Ascending aorta (tissue), 2 donors: ENCODE measurements around the gene RNF7. TPM values are rescaled to one million over a fixed set of nuclear protein-coding genes. Genes with fewer than 3 reads are reported as not detected.
"Not testable (repeated sequence)": the region's sequence is repeated elsewhere in the genome, so short reads cannot be mapped to it uniquely, and the experiment has no call there.

Experiments
- DNase-seq, 2 donors: peaks; one replicate each; pipeline ENCODE4 v3.0.0-alpha.2; 2019; ENCODE audit warnings: low spot score in 2 of 2
- H3K27ac ChIP-seq, 2 donors: fragments of 200-600 bp; sonication (generic); one replicate each; pipeline ENCODE4 v1.5.1; 2016 to 2017; ENCODE audit warnings: mild to moderate bottlenecking in 1 of 2
- H3K27me3 ChIP-seq: fragments of 200-600 bp; sonication (generic); one replicate; pipeline ENCODE4 v1.5.1; 2017
- H3K36me3 ChIP-seq, 2 donors: fragments of 200-600 bp; sonication (generic); one replicate each; pipeline ENCODE4 v1.5.1; 2016
- H3K4me1 ChIP-seq, 2 donors: fragments of 200-600 bp; sonication (generic); one replicate each; pipeline ENCODE4 v1.5.1; 2016 to 2017; ENCODE audit warnings: mild to moderate bottlenecking in 1 of 2
- H3K4me3 ChIP-seq, 2 donors: fragments of 200-600 bp; sonication (generic); one replicate each; pipeline ENCODE4 v1.5.1; 2016 to 2017; ENCODE audit warnings: mild to moderate bottlenecking in 1 of 2
- H3K9me3 ChIP-seq, 2 donors: fragments of 200-600 bp; sonication (generic); one replicate each; pipeline ENCODE4 v1.5.1; 2016
- intact Hi-C: fragments of 100-400 bp; cut with DNase I; formaldehyde crosslinking; loops from one replicate; pipeline ENCODE4 v1.15.1; 2023
- total RNA-seq: library from RNA; depleted of rRNA; stranded (reverse); fragments of >200 nt; gene quantifications from one replicate; pipeline ENCODE4 v1.1.0, GENCODE V29; 2016
- TF ChIP-seq, protein P1 (sequence below), 3 experiments: fragments of 200-600 bp in 2 of 3; fragments of 450-650 bp in 1 of 3; sonication (generic) in 2 of 3; IDR thresholded peaks; one replicate each; pipeline ENCODE4 v1.5.1; 2016 to 2019; ENCODE audit warnings: antibody characterized with exemption in 3 of 3, mild to moderate bottlenecking in 1 of 3, moderate library complexity in 1 of 3

The RNF7 gene
- total RNA-seq, 1 donor from 2014 or later = 32.1 TPM

- intact Hi-C loops = no loop called here
- H3K4me1 ChIP-seq = peaks cover 0 to 31% of the 10 kb centered on the region in 2 donors
- no peak overlapping the region for H3K27ac ChIP-seq
- TF ChIP-seq, protein P1, sequence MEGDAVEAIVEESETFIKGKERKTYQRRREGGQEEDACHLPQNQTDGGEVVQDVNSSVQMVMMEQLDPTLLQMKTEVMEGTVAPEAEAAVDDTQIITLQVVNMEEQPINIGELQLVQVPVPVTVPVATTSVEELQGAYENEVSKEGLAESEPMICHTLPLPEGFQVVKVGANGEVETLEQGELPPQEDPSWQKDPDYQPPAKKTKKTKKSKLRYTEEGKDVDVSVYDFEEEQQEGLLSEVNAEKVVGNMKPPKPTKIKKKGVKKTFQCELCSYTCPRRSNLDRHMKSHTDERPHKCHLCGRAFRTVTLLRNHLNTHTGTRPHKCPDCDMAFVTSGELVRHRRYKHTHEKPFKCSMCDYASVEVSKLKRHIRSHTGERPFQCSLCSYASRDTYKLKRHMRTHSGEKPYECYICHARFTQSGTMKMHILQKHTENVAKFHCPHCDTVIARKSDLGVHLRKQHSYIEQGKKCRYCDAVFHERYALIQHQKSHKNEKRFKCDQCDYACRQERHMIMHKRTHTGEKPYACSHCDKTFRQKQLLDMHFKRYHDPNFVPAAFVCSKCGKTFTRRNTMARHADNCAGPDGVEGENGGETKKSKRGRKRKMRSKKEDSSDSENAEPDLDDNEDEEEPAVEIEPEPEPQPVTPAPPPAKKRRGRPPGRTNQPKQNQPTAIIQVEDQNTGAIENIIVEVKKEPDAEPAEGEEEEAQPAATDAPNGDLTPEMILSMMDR (IDR thresholded peaks at IDR 0.05) = no peak
- no peaks in the 10 kb centered on the region for H3K27me3 ChIP-seq
- no peaks in the 10 kb centered on the region for H3K9me3 ChIP-seq
- H3K36me3 ChIP-seq = peaks cover 33 to 39% of the 10 kb centered on the region in 2 donors
- no peak for DNase-seq
- H3K4me3 ChIP-seq = no peak overlapping the region
Observed at GRCh38 chr3:141743305-141743704, 5.2 kb downstream of the RNF7 start.

GRCh38 chr3:141746962-141747361, 8.9 kb downstream of the RNF7 start:
- Histone ChIP-seq H3K4me3 (no peak overlapping the region), H3K27me3 (no peaks in the 10 kb centered on the region), H3K4me1 (peaks cover 0 to 11% of the 10 kb centered on the region in 2 donors), H3K27ac (no peak overlapping the region), H3K36me3 (peaks cover 33 to 59% of the 10 kb centered on the region in 2 donors), H3K9me3 (no peaks in the 10 kb centered on the region)
- TF ChIP-seq, protein P1 (IDR thresholded peaks at IDR 0.05) = no peak
- no peak for DNase-seq
- intact Hi-C loops = no loop called here

GRCh38 chr3:141753399-141753798, 15.3 kb downstream of the RNF7 start:
- Histone ChIP-seq H3K9me3 (no peaks in the 10 kb centered on the region), H3K36me3 (peaks cover 0 to 22% of the 10 kb centered on the region in 2 donors), H3K27ac (no peak overlapping the region), H3K27me3 (no peaks in the 10 kb centered on the region), H3K4me1 (no peaks in the 10 kb centered on the region), H3K4me3 (no peak overlapping the region)
- TF ChIP-seq, protein P1 (IDR thresholded peaks at IDR 0.05) = no peak
- DNase-seq = no peak
- intact Hi-C loops = no loop called here

DNA sequence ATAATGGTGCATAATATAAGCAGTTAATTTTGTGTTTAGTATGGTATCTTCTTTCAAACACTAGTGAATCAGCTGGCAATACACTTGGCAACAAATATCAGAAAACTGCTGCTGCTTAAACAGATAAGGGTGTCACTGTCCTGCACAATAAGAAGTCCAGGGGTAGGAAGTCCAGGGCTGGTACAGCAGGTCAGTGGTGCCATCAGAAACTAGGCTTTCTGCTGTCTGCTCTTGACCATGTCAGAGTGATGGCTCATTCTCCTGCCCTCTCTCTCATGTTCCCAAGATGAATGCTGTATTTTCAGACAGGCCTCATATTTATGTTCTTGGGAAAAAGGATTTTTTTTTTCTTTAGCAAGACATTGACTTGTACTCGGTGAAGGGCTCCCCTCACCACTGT, 15.9 kb downstream of the RNF7 start:
- no peaks in the 10 kb centered on the region for H3K9me3 ChIP-seq
- TF ChIP-seq, protein P1 (IDR thresholded peaks at IDR 0.05) = no peak
- no peak for DNase-seq
- H3K4me3 ChIP-seq = no peak overlapping the region
- no peaks in the 10 kb centered on the region for H3K27me3 ChIP-seq
- no peaks in the 10 kb centered on the region for H3K4me1 ChIP-seq
- no peak overlapping the region for H3K27ac ChIP-seq
- H3K36me3 ChIP-seq = peaks cover 0 to 15% of the 10 kb centered on the region in 2 donors
- intact Hi-C loops = no loop called here

DNA sequence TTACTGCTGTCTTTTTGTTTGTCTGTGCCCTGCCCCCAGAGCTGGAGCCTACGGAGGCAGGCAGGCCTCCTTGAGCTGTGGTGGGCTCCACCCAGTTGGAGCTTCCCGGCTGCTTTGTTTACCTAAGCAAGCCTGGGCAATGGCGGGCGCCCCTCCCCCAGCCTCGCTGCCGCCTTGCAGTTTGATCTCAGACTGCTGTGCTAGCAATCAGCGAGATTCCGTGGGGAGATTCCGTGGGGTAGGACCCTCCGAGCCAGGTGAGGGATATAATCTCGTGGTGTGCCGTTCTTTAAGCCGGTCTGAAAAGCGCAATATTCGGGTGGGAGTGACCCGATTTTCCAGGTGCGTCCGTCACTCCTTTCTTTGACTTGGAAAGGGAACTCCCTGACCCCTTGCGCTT, 24.5 kb downstream of the RNF7 start:
- H3K36me3 ChIP-seq, H3K27me3 ChIP-seq, intact Hi-C loops, H3K27ac ChIP-seq, H3K9me3 ChIP-seq, H3K4me3 ChIP-seq, H3K4me1 ChIP-seq, DNase-seq: not testable (repeated sequence)

DNA sequence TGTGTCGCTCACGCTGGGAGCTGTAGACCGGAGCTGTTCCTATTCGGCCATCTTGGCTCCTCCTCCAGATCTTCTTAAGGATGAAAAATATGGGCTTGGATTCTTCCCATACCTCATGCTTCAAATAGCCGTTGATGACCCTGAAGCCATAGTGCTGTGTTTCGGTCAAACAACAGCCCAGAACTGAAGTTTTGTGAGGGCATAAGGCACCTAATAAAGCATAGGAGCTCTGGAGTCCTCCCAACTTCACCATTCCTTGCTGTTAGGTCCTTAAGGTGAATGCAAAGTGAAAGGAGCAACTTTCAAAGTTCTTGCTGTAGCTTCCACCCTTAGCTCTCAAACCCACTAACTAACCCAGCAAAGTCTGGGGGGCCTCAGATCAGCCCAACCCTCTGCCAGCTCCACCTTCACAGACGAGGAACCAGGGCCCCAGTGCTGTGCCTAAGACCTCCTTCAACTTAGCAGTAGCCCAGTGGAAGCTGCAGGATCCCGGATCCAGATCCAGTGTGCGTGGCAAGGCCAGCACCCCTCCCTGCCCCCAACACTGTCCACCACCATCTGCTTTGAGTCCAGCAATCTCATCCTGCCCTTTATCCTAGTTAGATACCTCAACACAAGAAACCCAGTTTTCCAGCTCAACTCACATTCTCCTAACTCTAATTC, 25.1 kb downstream of the RNF7 start, which contains the start of gene GRK7:
Gene GRK7 (plus strand): TSS at position 321 of the 663 bp plus-strand sequence. CDS start 14,877 bp downstream, outside the sequence.
- Histone ChIP-seq H3K4me1 (no peaks in the 10 kb centered on the region), H3K27ac (no peak within 1 kb of the TSS), H3K4me3 (no peak within 1 kb of the TSS), H3K9me3 (no peaks in the 10 kb centered on the region), H3K36me3 (no peaks in the 10 kb centered on the region), H3K27me3 (no peaks in the 10 kb centered on the region)
- intact Hi-C loops = no loop called here
- no peak for DNase-seq
- TF ChIP-seq, protein P1 (IDR thresholded peaks at IDR 0.05) = no peak
